DND-41 (cell line): ENCODE results near the gene RFXAP.

Source experiments
- EZH2 ChIP-seq: IDR thresholded peaks from 3 replicates; pipeline ENCODE4 v1.6.1; 2012; ENCODE audit warnings: borderline replicate concordance, low read depth, mild to moderate bottlenecking, moderate library complexity, low read length, inconsistent platforms; ENCODE audit not compliant: severe bottlenecking
- TF ChIP-seq, protein P1 (sequence below): IDR thresholded peaks from 2 replicates; pipeline ENCODE4 v1.5.1; 2012; ENCODE audit warnings: borderline replicate concordance, low read length, moderate library complexity, mild to moderate bottlenecking; ENCODE audit not compliant: poor library complexity, severe bottlenecking; ENCODE audit errors: extremely low read depth

DNA sequence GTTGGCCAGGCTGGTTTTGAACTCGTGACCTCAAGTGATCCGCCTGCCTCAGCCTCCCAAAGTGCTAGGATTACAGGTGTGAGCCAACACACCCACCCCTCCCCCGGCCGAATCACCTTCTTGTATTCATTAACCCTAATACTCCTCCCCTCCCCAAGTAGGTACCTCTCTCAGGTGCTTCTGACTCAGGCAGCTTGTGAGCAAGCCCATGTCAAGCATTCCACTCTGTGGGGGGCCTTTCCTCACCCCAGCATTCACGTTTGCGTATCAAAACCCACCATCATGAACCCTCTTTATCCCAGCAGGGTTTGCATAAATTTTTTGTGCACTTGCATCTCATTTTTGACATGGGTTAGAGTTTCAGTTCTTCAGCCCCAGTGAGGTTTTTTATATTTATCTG lies 23.6 kb upstream of the RFXAP start:
- TF ChIP-seq, protein P1, sequence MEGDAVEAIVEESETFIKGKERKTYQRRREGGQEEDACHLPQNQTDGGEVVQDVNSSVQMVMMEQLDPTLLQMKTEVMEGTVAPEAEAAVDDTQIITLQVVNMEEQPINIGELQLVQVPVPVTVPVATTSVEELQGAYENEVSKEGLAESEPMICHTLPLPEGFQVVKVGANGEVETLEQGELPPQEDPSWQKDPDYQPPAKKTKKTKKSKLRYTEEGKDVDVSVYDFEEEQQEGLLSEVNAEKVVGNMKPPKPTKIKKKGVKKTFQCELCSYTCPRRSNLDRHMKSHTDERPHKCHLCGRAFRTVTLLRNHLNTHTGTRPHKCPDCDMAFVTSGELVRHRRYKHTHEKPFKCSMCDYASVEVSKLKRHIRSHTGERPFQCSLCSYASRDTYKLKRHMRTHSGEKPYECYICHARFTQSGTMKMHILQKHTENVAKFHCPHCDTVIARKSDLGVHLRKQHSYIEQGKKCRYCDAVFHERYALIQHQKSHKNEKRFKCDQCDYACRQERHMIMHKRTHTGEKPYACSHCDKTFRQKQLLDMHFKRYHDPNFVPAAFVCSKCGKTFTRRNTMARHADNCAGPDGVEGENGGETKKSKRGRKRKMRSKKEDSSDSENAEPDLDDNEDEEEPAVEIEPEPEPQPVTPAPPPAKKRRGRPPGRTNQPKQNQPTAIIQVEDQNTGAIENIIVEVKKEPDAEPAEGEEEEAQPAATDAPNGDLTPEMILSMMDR = no peak
- no peak for TF ChIP-seq EZH2
